NCI-H774 (cell line): Measurements from ENCODE around the gene ASH1L.

Source experiments
- DNase-seq: peaks from one replicate; lab custom pipeline; 2025; lab: John Stamatoyannopoulos, UW

ASH1L gene

GRCh38 chr1:155326020-155326526 is 236.5 kb downstream of the ASH1L start:
- no peak for DNase-seq

DNA sequence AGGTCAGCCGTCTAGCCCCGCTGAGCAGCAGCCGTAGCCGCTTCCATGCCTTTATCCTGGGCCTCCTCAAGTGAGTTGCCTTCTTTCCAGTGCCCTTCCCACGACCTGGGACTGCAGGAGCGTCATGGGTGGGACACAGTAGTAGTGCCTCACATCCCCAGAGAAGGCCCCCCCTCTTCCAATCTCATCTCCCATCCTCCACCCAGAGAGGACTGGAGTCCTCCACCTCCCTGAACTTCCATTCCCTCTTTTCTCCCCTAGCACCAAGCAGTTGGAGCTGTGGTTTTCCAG is 237.1 kb downstream of the ASH1L start:
- DNase-seq, result no peak

GRCh38 chr1:155324717-155325602 is 237.6 kb downstream of the ASH1L start:
- DNase-seq, result peak; percentile 42

GRCh38 chr1:155324037-155324716 is 238.4 kb downstream of the ASH1L start:
- DNase-seq, result peak; percentile 96

DNA sequence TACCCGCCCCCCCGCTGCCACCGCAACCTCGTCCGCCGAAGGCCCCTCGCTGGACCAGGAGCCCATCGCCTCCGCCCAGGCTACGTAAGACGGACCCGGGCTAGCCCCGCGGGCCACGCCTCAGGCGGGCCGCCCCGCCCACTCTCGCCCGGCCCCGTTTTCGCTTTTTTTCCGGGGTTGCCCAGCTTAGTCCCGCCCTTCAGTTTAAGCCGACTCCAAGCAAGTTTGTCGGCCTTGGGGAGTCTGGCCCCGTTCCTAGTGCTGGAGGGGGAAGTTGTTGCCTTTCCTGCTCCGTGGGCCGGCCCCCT is 238.9 kb downstream of the ASH1L start:
- peak; percentile 85 for DNase-seq

DNA sequence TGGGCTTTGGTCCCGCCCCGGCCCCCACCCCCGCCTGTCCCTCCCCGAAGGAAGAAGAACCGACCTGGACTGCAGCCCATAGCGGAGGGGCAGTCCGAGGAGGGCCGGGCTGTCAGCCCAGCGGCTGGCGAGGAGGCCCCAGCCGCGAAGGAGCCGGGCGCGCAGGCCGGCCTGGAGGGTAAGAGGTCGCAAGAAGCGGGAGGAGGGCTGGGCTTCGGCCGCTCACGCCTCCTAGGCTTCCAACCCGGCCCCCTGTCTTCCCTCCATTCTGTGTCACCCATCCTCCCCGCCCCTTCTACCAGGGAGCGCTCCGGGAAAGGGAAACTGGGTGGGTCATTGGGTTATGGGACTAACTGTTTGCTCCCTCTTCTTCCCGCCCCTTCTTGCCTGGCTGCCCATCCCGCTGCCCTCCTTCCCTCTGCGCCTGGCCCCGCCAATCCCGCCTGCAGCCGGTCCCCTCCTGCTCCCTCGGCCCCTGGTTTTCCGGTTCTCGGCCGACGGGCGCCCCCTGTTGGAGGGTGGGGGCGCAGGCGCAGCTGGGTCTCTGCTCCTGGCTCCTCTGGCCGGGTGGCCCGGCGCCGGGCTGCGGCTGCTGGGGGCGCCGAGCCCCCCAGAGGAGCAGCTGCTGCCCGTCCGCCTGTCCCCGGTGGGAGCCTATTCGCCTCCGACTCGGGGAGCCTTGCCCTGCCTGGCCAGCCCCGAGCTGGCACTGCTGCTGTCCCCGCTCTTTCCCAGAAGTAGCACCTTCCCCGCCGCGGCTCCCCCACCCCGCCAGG is 239.5 kb downstream of the ASH1L start:
- DNase-seq, result peak; percentile 89

DNA sequence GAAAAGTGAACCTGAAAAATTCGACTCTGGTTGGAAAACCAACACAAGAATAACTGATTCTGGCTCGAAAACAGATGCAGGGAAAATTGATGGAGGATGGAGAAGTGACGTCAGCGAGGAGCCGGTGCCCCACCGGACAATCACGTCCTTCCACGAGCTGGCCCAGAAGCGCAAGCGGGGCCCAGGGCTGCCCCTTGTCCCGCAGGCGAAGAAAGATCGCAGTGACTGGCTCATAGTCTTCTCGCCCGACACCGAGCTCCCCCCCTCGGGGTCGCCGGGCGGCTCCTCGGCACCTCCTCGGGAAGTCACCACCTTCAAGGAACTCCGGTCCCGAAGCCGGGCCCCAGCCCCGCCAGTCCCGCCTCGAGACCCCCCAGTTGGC is 240.0 kb downstream of the ASH1L start:
- no peak for DNase-seq

- DNase-seq, result no peak
Observed at GRCh38 chr1:155321639-155322503, 240.7 kb downstream of the ASH1L start.

DNA sequence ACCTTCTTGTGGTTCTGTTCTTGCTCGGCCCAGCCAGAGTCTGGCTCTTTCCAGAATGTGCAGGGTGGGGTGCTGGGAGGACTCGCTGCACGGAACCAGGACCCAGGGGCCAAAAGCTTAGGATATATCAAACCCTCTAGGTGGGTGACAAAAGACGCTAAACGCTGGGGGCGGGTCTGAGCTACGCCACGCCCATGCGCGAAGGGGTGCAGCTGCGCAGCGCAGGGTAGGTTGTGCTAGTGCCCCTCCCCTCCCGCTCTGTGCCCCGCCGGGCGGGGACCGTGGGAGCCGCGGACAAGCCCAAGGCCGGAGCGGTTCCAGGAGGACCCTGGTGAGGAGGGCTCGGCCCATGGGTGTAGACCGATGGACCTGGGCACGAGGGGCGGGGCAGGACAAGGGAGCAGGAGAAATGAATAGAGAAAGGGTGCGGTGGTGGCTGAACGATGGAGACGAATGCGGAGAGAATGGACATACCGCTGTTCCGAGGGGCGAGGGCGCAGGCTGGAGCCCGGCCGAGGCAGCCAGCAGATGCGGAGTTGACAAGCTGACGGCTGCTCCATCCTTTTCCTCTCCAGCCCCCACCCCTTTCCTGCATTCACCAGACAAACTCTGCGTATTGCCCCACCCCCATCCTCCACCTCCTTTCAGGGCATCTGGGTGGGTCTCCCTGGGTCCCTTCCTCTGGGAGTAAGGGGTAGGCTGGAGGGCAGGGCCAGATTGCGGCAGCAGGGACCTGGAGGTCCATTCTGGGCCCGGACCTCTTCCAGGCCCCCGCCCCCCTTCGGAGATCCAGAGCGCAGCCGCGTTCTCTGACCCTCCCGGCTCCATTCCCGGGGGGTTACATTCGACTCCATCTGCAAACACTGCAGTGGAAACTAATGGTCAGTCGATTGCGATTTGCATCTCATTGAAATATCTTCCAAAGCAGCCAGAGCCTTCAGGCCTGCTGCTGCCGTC is 241.7 kb downstream of the ASH1L start, which contains the start of gene RUSC1:
RUSC1 (plus strand) TSS at position 234 of the 957 bp plus-strand sequence. CDS start 880 bp downstream, outside the sequence.
- DNase-seq, result no peak

DNA sequence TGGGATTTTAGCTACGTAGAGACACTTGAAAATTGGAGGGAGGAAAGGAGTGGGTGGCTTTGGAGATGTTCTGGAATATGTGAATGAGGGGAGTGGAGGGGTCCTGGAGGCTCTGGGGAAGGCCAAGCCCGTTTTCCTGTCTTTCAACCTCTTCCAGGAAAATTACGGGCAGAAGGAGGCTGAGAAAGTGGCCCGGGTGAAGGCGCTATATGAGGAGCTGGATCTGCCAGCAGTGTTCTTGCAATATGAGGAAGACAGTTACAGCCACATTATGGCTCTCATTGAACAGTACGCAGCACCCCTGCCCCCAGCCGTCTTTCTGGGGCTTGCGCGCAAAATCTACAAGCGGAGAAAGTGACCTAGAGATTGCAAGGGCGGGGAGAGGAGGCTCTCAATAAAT is 242.4 kb downstream of the ASH1L start:
- DNase-seq, result no peak

DNA sequence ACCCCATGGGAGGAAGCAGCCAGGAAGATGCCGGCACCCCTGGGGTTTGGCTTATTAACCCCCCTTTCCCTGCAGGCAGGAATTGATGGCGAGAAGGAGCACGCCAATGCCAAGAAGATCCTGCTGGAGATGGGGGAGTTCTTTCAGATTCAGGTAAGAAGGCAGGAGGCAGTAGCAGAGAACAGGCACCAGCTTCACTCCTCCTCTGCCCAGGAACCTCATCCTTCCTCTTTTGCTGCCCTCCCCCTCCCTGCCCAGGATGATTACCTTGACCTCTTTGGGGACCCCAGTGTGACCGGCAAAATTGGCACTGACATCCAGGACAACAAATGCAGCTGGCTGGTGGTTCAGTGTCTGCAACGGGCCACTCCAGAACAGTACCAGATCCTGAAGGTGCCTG is 243.1 kb downstream of the ASH1L start:
- no peak for DNase-seq

- DNase-seq, result no peak
Observed at GRCh38 chr1:155318082-155318481, 244.5 kb downstream of the ASH1L start.

- no peak for DNase-seq
Observed at GRCh38 chr1:155316922-155317321, 245.7 kb downstream of the ASH1L start.

DNA sequence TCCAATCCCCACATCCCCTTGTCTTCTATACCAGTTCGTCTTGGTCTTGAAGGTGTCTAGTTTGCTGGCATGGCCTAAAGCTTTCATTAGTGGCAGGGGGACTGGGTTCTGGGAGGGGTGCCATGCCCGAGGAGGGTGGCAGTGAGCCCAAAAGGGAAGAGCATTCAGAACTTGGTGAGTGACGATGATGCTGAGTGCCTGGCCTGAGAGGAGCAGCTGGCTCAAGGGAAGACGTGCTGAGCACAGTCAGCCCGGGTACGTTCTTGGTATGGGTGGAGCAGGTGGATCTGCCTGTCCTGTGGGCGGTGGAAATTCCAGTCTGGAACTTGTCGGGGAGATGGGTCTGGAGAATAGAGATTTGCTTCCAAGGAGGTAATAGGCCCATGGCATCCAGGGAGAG is 249.3 kb downstream of the ASH1L start:
- no peak for DNase-seq

DNA sequence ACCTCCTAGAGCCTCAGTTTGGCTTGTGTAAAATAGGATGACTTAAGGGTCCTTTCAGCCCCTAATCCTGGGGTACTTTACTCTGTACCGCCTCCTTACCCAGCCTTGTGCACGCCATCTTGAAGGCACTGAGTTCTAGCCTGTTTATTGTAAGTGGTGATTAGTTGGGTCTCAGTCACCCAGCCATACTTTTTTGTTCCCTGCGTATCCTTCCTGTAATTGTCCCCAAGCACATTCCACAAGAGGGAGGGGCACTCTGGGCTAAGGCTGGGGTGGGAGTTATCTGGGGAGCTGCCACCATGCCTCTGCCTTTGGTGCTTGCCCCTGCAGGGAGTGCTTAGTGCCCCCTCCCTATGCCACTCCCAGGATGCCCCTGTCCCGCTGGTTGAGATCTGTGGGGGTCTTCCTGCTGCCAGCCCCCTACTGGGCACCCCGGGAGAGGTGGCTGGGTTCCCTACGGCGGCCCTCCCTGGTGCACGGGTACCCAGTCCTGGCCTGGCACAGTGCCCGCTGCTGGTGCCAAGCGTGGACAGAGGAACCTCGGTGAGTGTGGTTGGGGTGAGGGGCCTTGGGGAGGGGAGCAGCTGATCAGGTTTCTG is 253.1 kb downstream of the ASH1L start:
- DNase-seq, result no peak

DNA sequence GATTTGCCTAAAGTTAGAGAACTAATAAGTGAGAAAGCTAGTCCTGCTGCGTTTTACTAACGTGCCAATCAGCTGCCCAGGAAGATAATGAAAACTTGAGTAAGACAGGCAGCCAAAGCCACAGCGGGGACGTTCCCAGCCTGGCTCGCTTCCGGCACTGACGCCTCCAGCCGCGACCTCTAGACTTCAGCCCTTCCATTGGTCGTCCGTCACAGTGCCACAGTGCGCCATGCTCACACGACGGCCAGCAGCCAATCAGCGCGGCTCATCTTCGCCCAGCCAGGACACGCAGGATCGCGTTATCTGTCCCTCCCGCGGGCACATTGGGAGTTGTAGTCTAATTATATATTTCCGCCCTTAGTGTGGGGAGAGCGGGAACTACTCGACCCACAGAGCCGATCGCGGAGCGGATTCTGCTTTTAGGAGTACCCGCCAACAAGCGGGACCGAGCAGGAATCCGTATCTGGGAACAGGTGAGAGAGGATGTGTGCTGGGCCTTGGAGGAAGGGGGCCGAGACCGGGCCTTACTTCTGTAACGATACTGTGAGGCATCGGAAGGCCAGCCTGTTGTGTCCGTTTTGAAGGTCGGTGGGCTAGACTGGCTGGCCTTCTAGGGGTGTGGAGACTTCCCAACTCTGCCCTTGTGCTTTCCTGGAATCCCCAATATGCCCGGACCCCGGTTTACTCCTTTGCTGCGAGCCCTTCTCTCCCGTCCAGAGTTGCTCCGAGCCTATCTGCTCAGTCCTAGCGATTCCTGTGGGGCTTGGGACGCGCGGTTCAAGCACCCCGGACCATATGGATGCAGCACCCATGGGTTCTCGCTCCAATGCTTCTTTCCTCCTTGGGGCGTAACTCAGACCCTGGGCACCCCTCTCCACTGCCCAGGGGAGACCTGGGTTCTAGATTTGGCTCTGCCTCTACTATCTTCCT is 253.8 kb downstream of the ASH1L start, which contains the start of gene FDPS:
FDPS (plus strand) TSS at position 374 of the 930 bp plus-strand sequence. CDS start 924 bp downstream, outside the sequence.
- DNase-seq, result peak; percentile 99

DNA sequence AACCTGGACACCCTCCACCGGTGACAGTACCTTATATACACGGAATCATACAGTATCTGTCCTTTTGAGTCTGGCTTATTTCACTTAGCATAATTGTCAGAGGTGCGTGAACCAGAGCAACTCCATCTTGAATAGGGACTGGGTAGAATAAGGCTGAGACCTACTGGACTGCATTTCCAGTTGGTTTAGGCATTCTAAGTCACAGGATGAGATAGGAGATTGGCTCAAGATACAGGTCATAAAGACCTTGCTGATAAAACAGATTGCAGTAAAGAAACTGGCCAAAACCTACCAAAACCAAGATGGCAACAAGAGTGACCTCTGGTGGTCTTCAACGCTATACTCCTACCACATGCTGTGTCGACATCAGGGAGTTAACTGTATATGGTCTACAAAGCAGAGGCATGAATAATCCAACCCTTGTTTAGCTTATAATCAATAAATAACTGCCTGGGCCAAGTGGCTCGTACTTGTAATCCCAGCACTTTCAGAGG is 255.3 kb downstream of the ASH1L start:
- no peak for DNase-seq

DNA sequence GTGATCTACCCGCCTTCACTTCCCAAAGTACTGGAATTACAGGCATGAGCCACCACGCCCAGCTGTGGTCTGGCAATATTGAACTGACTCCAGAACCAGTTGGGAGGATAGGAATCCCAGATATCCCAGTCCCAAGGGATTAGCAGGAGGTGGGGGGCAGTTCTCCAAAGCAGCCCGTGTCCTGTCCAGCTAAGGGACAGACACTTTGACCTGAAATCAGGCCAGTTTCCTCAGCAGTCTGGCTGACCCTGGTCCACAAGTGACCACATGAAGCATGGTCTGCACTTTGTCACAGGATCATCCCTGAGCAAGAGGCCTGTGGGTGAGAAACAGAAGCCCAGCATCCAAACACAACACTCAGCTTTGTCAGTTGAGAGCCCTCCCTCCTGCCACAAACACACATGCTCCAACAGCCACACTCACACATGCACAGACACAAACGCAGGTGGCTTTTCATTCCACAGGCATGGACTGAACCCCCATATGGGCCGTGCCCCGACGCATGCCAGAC is 256.7 kb downstream of the ASH1L start:
- no peak for DNase-seq
